HG03575 (cell line): ENCODE results near the gene RAPGEF3.

Source experiments
- ATAC-seq: cut with Tn5 transposase; IDR thresholded peaks from one replicate; pipeline ENCODE4 v1.9.1; 2021; ENCODE audit not compliant: unreplicated experiment, insufficient number of reproducible peaks, low FRiP score; ENCODE audit errors: extremely low read depth

Gene RAPGEF3

DNA sequence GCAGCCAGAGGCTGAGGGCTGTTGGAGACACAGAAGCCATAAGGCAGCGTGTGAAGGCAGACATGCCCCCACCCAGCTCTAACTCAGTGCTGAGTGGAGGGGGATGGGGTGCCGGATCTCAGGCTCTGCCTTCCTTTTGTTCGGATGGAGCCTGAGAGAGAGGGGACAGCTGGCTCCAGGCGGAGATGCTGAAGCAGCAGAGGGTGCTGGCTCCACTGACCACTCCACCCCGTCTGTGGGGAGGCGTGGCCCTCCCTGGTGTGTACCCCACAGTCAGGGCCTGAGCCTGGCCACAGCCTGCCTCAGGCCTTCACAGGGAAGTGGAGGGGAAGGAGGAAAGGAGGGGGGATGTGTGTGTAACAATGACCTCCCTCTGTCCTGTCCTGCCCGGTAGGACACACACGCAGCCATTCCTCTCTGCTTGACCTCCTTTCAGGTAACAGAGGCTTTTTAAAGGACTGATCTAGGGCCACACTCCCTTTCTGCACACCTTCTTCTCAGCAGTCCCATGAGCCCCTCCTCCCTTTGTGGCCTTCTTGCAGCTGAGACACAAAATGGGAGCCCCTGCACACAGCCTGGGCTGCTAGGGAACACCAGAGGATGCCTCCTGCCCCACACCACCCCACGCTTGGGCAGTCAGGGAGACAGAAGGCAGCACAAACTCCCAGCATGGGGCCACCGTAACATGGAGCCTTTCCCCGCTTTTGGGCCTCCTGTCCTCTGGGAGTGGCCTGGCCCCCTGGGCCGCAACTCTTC, 23.8 kb downstream of the RAPGEF3 start:
- no peak for ATAC-seq

GRCh38 chr12:47733142-47733541, 25.5 kb downstream of the RAPGEF3 start:
- ATAC-seq: no peak

DNA sequence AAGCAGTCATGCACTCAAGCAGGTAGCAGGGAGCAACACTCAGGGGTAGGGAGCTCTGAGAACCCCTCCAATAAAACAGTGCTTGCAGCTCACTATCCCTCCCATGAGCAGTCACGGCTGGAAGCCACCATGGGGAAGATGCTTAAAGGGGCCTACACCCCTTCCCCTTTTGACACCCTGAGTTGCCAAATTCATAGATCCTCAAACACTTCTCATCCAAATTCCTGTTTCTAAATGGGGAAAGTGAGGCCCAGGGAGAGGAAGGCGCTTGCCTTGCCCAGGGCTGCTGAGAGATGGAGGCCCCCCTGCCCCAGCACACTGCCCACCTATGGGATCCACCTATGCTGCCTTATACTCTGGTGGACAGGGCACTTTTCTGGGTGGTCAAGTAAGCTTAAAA, 26.2 kb downstream of the RAPGEF3 start:
- ATAC-seq: no peak

DNA sequence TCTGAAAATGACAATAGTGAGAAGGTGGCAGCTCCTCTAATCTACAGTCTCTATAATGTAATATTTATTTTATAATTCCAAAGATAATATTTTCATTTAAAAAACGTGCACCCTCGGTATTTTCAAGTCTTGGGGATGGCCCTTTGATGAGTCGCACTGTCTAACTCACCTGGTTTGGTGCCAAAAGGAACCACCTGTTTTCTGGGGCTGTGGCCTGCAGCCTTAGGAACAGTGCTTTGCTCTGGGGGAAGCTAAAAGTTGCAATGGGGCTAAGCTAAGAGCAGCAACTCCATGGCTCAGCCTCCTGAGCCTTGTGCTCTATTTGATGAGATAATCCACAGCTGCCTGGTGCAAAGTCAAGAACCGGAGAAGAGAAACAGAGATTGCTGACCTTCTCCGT, 27.0 kb downstream of the RAPGEF3 start:
- ATAC-seq: no peak

- no peak for ATAC-seq
Observed at GRCh38 chr12:47730341-47730744, 28.3 kb downstream of the RAPGEF3 start.

DNA sequence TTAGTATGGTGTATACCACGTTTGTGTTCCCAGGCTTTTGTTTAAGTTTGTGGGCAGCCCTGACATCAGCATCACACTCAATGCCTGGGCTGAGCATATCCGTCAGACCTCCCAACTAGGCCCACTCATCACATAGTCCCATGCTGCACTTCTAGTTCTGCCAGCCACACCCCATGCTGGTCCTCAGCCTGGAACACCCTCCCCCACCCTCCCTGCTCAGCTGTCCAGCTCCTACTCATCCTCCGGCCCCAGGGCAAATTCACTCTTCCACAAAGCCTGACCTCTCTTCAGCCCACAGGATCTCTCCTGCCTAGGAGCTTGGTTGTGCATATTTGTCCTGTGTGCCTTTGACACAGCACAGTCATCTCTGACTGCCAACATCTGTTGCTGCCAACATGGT, 29.4 kb downstream of the RAPGEF3 start:
- no peak for ATAC-seq

GRCh38 chr12:47725893-47726292, 32.8 kb downstream of the RAPGEF3 start:
- ATAC-seq: peak; percentile 86

GRCh38 chr12:47725091-47725772, 33.4 kb downstream of the RAPGEF3 start, which contains the start of gene ENDOU:
Gene ENDOU, minus strand, starts transcription at chr12:47725490. Its CDS starts 77 bp downstream, at chr12:47725413.
- ATAC-seq: no peak

DNA sequence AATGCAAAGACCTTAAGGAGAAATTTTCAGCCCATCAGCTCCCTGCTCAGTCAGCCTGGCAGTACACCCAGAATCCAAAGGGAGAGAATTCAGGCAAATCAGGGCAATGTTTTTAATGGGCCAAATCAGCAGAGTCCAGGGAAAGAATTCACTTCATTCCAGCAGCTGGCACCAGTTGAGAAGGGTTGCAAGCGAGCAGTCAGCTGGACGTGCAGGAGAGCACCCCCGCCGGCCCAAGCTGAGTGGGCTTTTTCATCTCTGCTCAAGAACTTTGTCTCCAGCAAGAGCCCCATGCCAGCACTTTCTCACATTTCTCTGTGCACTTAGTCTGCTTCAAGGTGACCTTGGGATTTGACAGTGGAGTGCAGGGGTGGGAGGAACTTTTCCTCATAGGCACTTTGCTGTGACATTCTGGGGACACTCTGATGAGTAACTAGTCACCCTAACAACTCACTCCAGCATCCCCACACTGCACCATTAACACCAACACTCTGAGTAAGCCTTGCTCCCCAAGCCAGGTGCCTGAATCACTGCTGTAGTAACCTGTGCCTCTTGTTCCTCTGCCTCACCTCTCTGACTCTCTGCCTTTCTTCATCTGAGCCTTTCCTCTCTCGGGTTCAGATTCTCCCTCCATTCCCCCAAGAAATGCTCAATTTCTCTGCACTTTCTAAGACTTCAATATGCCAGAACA, 35.6 kb downstream of the RAPGEF3 start:
- ATAC-seq: no peak

- ATAC-seq: no peak
Observed at GRCh38 chr12:47722136-47722834, 36.4 kb downstream of the RAPGEF3 start.

- ATAC-seq: no peak
Observed at GRCh38 chr12:47721431-47721973, 37.2 kb downstream of the RAPGEF3 start.

GRCh38 chr12:47718531-47718930, 40.1 kb downstream of the RAPGEF3 start:
- no peak for ATAC-seq

GRCh38 chr12:47717443-47718193, 41.1 kb downstream of the RAPGEF3 start:
- no peak for ATAC-seq

DNA sequence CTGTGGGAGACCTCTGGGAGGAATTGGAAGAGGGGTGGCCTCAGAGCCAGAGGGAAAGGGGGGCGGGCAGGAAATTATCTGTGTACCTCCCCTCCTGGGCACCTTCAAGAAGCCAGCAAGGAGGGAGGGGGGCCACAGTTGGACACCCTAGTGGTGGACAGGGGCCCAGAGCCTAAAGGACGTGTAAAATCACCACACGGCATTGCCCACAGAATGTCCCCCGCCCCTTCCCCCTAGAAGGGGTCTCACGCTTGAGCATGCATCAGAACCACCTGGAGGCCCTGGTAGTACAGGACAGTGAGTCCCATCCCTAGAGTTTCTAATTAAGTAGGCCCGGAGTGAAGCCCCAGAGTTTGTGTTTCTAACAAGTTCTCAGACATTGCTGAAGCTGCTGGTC, 41.6 kb downstream of the RAPGEF3 start:
- ATAC-seq: no peak

DNA sequence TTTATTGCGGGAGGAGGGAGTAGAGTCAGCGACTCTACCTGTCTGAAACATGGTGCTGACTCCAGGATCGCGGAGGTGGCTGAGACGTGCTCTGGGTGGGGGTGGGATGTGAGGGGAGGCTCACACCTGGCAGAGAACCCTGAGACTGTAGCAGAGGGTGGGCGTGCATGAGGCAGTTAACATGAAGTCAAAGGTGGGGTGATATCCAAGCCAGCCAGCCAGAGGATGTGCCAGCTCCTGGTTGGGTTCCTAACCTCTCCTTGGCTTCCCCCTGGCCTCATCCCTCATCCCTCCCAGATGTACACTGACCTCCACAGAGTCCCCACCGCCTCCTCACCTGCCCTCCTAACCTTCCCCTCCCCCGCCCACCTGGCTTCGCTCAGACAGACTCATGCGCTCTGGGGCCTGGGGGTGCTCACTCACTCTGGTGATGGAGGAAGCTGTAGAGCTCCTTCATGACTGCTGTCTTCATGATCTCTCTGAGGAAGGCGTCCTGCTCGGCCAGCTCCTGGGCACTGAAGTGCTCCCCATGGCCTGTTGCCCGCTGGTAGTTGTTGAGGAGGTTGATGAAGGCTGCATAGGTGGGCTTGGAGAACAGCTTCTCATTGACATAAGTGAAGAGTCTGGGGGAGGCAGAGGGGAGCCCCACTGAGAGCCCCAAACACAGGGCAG, 42.7 kb downstream of the RAPGEF3 start:
- no peak for ATAC-seq

- ATAC-seq: peak; percentile 45
Observed at GRCh38 chr12:47715393-47715876, 43.2 kb downstream of the RAPGEF3 start.

GRCh38 chr12:47714826-47715386, 43.8 kb downstream of the RAPGEF3 start:
- ATAC-seq: no peak
